ENCODE measurements around the gene GK2.

The GK2 gene

DNA sequence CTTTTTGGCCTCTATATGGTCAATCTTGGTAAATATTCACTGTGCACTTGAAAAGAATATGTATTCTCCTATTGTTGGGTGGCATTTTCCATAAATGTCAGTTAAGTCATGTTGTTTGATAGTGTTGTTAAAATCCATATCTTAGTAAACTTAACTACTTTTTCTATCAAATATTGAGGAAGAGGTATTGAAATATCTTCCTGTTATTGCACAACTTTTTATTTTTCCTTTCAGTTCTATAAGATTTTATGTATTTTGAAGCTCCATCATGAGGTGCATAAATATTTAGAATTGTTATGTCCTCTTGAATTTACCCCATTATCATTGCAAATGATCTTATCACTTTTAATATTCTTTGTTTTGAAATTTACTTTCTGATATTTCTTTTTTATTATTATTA is 3.4 kb downstream of the GK2 start:
- Mint-ChIP-seq H3K36me3 (ENCODE audit: low read depth) (no peaks in the 10 kb centered on the region), H3K27me3 (no peaks in the 10 kb centered on the region), H3K4me1 (ENCODE audit: low read depth) (no peaks in the 10 kb centered on the region), H3K4me3 (no peak overlapping the region), H3K9me3 (no peaks in the 10 kb centered on the region), H3K27ac (no peak overlapping the region)

DNA sequence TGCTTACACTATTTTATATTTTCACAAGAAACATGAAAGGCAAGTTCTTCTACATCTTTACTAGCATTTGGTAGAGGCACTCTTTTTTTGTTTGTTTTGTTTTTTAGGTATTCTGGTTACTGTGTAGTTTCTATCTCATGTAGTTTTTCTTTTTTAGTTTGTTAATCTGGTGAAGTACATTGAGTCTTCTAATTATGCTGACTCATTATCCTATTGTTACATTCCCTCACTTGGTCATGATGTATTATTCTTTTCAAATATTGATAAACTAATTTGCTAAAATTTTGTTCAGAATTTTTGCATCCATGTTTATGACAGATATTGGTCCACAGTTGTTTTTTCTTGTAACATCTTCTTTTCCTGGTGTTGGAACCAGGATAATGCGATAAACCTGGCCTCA is 4.7 kb downstream of the GK2 start:
- H3K27me3 Mint-ChIP-seq, result no peaks in the 10 kb centered on the region
- no peaks in the 10 kb centered on the region for H3K9me3 Mint-ChIP-seq
- no peaks in the 10 kb centered on the region for H3K36me3 Mint-ChIP-seq (ENCODE audit: low read depth)
- H3K4me3 Mint-ChIP-seq, result no peak overlapping the region
- no peak overlapping the region for H3K27ac Mint-ChIP-seq
- no peaks in the 10 kb centered on the region for H3K4me1 Mint-ChIP-seq (ENCODE audit: low read depth)

DNA sequence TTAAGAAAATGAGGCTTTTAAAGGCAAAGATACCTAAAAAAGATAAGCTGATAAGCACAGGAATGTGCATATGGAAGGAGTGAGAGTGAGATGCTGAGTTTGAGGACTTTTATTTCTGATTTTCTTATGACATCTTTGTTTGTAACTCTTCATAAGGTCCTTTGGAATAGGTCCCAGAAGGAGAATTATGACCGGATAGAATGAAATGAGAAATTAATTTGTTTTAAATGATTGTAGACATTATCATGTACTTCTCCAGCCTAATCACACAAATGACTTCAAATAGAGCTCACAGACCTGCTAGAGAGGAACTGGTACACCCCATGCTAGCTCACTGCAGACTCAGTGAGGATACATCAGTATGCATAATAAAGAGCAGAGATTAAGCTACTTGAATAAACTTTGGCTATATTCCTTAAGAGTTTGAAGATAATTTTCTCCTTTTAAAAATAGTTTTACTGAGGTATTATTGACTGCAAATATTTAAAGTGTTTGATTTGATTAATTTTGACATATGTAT is 5.6 kb downstream of the GK2 start:
- Mint-ChIP-seq H3K4me1 (ENCODE audit: low read depth) (no peaks in the 10 kb centered on the region), H3K36me3 (ENCODE audit: low read depth) (no peaks in the 10 kb centered on the region), H3K27me3 (no peaks in the 10 kb centered on the region), H3K27ac (no peak overlapping the region), H3K9me3 (no peaks in the 10 kb centered on the region), H3K4me3 (no peak overlapping the region)

DNA sequence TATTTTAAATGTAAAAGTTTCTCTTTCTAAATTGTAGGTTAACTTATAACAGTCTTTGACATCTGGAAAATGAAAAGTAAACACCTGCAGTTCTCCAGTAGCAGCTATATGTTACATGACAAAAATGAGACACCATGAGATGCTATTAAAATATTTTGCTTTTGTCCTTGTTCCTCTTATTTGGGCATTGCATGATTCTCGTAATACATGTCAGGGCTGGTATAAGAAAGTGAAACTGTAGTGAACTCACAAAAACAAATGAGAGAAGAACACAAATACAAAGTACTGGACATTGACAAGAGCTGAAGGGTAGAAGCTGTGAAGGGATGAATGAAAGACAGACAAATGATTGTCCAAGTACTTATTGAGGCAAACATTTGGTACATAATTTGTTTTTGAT is 9.0 kb downstream of the GK2 start:
- Mint-ChIP-seq H3K4me1 (ENCODE audit: low read depth) (no peaks in the 10 kb centered on the region), H3K27ac (no peak overlapping the region), H3K27me3 (no peaks in the 10 kb centered on the region), H3K36me3 (ENCODE audit: low read depth) (no peaks in the 10 kb centered on the region), H3K9me3 (no peaks in the 10 kb centered on the region), H3K4me3 (no peak overlapping the region)

DNA sequence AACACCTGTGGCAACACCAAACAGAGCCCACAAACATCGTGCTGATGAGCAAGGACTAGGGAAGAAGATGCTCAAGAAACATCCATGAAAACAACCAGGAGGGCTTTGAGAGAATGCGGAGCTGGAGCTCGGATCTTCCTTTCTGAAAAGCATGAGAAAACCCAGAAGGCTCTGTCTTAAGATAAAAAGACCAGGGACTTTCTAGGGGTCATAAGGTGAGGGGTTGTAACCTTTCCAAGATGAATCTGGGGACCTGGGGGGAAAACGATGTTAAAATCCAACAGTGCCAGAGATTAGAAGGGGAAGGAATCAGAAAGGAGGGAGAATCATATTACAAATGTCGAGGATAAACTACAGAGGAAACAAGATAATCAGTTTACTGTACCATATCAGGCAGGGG is 10.1 kb downstream of the GK2 start:
- Mint-ChIP-seq H3K36me3 (ENCODE audit: low read depth) (no peaks in the 10 kb centered on the region), H3K27me3 (no peaks in the 10 kb centered on the region), H3K4me3 (no peak overlapping the region), H3K4me1 (ENCODE audit: low read depth) (no peaks in the 10 kb centered on the region), H3K27ac (no peak overlapping the region), H3K9me3 (no peaks in the 10 kb centered on the region)

DNA sequence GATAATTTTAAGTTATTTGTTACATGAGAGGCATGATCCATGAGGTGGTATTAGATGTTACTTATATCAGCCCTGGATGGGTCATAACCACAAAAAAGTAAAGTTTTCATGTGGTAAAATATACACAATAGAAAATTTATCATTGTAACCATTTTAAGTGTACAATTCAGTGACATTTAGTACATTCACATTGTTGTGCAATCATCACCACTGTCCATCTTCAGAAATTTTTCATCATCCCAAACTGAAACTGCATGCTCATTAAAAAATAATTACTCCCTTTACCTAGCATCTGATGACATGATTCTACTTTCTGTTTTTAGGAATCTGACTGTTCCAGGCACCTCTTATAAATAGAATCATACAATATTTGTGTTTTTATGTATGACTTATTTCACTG is 11.2 kb downstream of the GK2 start:
- H3K4me3 Mint-ChIP-seq, result no peak overlapping the region
- no peaks in the 10 kb centered on the region for H3K27me3 Mint-ChIP-seq
- H3K9me3 Mint-ChIP-seq, result no peaks in the 10 kb centered on the region
- H3K4me1 Mint-ChIP-seq (ENCODE audit: low read depth), result no peaks in the 10 kb centered on the region
- H3K36me3 Mint-ChIP-seq (ENCODE audit: low read depth), result no peaks in the 10 kb centered on the region
- no peak overlapping the region for H3K27ac Mint-ChIP-seq

DNA sequence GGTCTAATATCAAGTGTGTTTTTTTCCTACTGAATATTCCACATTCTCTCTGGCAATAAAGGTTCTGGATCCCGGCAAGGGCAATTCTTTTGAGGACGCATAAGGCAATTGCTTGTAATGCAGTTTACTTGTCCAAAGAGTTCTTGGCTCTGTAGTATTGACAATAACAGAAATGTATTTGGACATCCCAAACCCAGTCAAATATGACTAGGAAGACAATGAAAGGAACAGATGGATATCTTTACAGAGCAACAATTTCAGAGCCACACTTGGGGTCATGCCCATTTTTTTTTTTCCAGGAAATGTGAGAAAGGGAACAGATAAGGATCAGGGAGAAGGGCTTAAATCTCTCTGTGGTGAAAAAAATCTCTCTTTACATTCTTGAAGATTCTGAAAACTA is 12.2 kb downstream of the GK2 start:
- Mint-ChIP-seq H3K4me1 (ENCODE audit: low read depth) (no peaks in the 10 kb centered on the region), H3K4me3 (no peak overlapping the region), H3K27ac (no peak overlapping the region), H3K27me3 (no peaks in the 10 kb centered on the region), H3K9me3 (no peaks in the 10 kb centered on the region), H3K36me3 (ENCODE audit: low read depth) (no peaks in the 10 kb centered on the region)

DNA sequence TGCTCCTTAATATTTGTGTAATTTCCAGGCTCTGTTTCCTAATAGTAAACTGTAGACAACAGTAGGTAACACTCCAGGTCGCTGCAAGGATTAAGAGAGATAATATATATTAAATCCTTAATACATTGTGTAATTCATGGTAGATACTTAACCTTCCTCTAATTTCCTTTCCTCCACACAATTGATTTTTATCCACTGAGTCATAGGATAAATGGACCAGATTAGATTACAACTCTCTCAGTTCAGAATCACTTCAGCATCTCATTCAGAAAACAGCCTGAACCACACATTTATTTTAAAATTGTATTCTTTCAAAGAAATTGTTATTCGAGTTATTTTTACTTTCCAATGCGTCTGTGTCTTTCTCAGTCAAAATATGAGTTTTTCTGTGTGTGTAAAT is 17.1 kb downstream of the GK2 start:
- no peaks in the 10 kb centered on the region for H3K36me3 Mint-ChIP-seq (ENCODE audit: low read depth)
- H3K27me3 Mint-ChIP-seq, result no peaks in the 10 kb centered on the region
- H3K4me3 Mint-ChIP-seq, result no peak overlapping the region
- no peaks in the 10 kb centered on the region for H3K4me1 Mint-ChIP-seq (ENCODE audit: low read depth)
- H3K9me3 Mint-ChIP-seq, result no peaks in the 10 kb centered on the region
- H3K27ac Mint-ChIP-seq, result no peak overlapping the region

DNA sequence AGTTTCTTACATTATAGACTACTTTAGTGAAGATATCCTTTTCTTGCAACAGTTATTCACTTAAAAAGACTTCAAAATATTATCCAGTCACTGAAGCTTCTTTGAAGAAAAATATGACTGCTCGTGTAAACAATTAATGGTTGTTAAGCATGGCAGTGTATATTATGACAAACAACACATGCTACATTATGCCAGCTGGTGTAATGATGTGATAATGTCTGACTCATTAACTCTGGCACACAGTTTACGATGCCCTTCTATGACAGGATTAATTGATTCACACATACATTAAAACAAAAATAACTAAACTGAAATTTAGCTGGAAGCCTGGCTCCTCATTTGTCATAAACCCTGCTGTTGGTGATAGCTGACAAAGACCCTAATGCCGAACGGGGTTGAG is 22.4 kb downstream of the GK2 start:
- no peaks in the 10 kb centered on the region for H3K27me3 Mint-ChIP-seq

DNA sequence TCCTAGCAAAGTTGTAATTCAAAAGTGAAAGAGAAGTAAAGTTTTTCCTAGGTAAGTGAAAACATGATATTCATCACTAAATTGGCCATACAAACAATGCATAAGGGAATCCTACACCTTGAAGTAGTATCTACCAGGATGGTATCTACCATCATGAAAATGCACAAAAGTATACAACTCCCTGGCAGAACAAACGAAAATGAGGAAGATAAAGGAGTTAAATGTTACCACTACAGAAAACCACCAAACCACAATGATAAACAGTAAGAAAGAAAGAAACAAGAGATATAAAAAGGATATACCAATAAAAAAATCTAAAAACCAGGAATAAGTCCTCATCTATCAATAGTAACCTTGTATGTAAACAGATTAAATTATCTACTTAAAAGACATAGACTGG is 26.9 kb downstream of the GK2 start:
- Mint-ChIP-seq H3K4me3 (no peak overlapping the region), H3K27me3 (no peaks in the 10 kb centered on the region), H3K4me1 (ENCODE audit: low read depth) (no peaks in the 10 kb centered on the region), H3K36me3 (ENCODE audit: low read depth) (no peaks in the 10 kb centered on the region), H3K9me3 (no peaks in the 10 kb centered on the region), H3K27ac (no peak overlapping the region)

More for the DNA sequence above, 22.4 kb downstream of the GK2 start:
- no peaks in the 10 kb centered on the region for H3K36me3 Mint-ChIP-seq (ENCODE audit: low read depth)
- H3K4me3 Mint-ChIP-seq, result no peak overlapping the region
- no peaks in the 10 kb centered on the region for H3K9me3 Mint-ChIP-seq
- H3K27ac Mint-ChIP-seq, result no peak overlapping the region
- no peaks in the 10 kb centered on the region for H3K4me1 Mint-ChIP-seq (ENCODE audit: low read depth)

DNA sequence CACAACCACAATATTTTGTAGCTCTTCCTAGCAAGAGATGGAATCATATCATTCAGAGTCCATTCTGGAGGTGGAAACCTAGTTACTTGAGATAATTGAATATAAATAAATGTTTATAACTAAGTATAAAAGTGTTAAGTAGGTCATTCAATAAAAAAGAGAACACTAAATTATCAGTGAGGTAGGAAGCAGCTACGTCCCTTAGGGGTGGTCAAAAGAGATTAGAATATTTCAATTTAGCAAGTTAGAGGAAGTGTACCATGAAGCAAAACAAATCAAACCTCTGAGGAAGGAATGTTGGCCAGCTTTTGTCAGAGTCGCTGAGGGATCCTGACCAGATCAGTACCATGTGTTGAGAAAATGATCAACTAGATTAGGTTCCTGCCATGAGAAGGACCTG is 38.0 kb downstream of the GK2 start:
- Mint-ChIP-seq H3K9me3 (no peaks in the 10 kb centered on the region), H3K27me3 (no peaks in the 10 kb centered on the region), H3K4me1 (ENCODE audit: low read depth) (no peaks in the 10 kb centered on the region), H3K36me3 (ENCODE audit: low read depth) (no peaks in the 10 kb centered on the region), H3K4me3 (no peak overlapping the region), H3K27ac (no peak overlapping the region)

DNA sequence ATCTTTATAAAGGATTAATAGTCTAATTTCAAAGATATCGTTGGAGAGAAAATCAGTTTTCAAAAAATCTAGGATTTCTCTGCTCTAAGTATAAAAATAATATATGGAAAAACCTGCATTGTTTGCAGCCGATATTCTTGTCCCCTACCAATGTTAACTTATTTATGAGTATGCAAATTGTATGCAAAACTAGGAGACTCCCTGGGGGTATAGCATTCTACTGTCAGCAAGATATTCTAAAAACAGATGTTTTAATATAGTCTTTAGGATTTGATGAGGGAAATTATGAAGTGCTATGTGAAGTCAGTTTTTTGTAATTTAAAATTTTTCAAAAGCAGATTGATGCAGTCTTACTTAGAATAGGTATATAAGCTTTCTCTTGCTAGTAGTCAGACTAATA is 40.9 kb downstream of the GK2 start:
- Mint-ChIP-seq H3K27me3 (no peaks in the 10 kb centered on the region), H3K9me3 (no peaks in the 10 kb centered on the region), H3K4me1 (ENCODE audit: low read depth) (no peaks in the 10 kb centered on the region), H3K4me3 (no peak overlapping the region), H3K27ac (no peak overlapping the region), H3K36me3 (ENCODE audit: low read depth) (no peaks in the 10 kb centered on the region)

DNA sequence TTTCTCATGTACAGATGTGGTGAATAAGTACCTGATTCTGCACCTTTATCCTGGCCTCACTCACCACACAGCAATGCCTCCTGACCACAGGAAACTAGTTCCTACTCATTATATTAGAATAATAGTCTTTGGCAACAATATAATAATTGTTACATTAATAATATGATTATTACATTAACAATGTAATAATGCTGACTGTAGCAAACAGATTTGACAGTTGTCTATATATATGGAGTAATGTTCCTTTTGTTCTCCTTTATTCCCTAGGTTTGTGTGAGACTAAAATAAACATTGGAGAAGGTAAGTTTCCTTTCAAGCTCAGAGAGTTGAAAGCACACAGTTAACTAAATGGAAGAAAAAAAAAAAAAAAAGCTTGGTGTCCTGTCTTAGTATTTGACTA is 41.6 kb downstream of the GK2 start:
- Mint-ChIP-seq H3K4me3 (no peak overlapping the region), H3K27me3 (no peaks in the 10 kb centered on the region), H3K36me3 (ENCODE audit: low read depth) (no peaks in the 10 kb centered on the region), H3K9me3 (no peaks in the 10 kb centered on the region), H3K27ac (no peak overlapping the region), H3K4me1 (ENCODE audit: low read depth) (no peaks in the 10 kb centered on the region)

DNA sequence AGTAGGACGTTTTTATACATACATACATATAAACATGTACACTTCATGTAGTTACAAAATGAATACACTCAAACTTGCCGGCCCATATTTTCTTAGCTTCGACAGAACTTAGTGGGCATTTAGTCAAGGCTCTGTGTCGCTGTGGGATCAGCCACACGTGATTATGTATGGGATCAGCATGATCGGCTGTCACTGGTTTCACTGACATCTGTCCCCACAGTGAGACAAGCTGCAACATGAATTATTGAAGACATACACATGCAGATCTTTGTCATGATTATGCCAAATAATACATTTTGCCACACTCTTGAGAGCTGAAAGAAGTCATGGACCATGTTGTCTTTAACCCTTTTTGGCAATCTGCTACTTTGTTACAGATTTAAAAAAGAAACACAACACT is 44.0 kb downstream of the GK2 start:
- Mint-ChIP-seq H3K27ac (no peak overlapping the region), H3K4me3 (no peak overlapping the region), H3K4me1 (ENCODE audit: low read depth) (no peaks in the 10 kb centered on the region), H3K27me3 (no peaks in the 10 kb centered on the region), H3K9me3 (no peaks in the 10 kb centered on the region), H3K36me3 (ENCODE audit: low read depth) (no peaks in the 10 kb centered on the region)

DNA sequence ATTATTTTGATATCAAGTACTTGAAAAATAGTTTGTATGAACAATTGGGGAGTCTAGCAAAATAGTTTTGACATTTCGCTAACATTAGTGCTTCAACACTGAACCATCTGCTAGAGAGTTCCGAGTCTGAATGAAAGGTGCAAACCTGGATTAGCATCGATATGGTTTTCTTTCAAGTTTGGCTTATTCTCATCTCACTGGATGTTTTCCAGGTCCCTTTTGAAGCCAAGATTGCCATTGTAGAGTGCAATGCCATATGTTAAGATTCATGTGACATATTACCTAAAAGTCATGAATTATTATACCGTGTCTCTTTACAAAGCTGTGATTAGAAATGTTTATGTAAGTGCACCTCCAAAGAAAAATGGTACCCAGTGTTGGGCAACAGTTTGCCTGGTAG is 45.4 kb downstream of the GK2 start:
- Mint-ChIP-seq H3K27ac (no peak overlapping the region), H3K4me1 (ENCODE audit: low read depth) (no peaks in the 10 kb centered on the region), H3K27me3 (no peaks in the 10 kb centered on the region), H3K4me3 (no peak overlapping the region), H3K9me3 (no peaks in the 10 kb centered on the region), H3K36me3 (ENCODE audit: low read depth) (no peaks in the 10 kb centered on the region)

DNA sequence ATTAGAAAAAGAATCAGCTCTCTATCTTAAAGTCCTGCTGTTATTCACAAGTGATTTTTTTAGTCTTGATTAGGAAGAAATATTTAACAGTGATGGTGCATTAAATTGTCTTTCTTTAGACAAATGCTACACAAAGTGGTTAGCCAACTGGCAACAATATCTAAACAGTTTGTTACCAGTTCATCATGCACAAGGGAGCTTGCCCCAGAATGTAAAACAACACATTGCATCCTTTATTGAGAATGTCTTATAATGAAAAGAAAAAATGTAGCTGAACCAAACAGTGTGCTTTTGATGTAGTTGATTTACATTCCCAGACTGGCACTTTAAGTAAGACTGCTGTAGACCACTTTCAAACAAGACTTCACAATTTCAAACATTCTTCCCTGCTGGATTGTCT is 48.0 kb downstream of the GK2 start:
- Mint-ChIP-seq H3K4me1 (ENCODE audit: low read depth) (no peaks in the 10 kb centered on the region), H3K4me3 (no peak overlapping the region), H3K9me3 (no peaks in the 10 kb centered on the region), H3K27ac (no peak overlapping the region), H3K36me3 (ENCODE audit: low read depth) (no peaks in the 10 kb centered on the region), H3K27me3 (no peaks in the 10 kb centered on the region)

DNA sequence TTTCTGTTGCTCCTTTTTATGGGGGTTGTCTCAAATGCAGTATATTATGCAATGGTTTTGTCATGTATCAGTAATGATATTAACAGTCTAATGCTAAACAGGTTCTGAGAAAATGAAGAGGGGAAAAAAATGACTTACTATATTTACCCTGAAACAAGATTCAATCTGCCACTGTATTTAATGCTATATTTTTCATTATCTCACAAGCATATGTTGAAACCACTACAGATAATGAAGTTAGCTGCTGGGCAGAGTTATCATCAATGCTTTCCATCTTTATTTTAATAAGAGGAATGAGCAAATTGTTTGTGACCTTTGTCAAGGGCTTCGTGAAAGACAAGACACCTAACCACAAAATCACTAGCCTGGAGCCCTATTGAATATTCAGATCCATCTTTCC is 49.6 kb downstream of the GK2 start:
- Mint-ChIP-seq H3K27ac (no peak overlapping the region), H3K9me3 (no peaks in the 10 kb centered on the region), H3K36me3 (ENCODE audit: low read depth) (no peaks in the 10 kb centered on the region), H3K4me1 (ENCODE audit: low read depth) (no peaks in the 10 kb centered on the region), H3K4me3 (no peak overlapping the region), H3K27me3 (no peaks in the 10 kb centered on the region)

Measured in stimulated activated naive CD8-positive, alpha-beta T cell treated with anti-CD3 and anti-CD28 coated beads, Interleukin-15, Interleukin-2, amounts not matched to agents 100 ng/mL and 50 ng/mL, for 24 hours (primary cell).